ENCODE measurements around the gene CNTN1. TPM values are rescaled to one million over a fixed set of nuclear protein-coding genes. Genes with fewer than 3 reads are reported as not detected.
"Not testable (repeated sequence)": the region's sequence is repeated elsewhere in the genome, so short reads cannot be mapped to it uniquely, and the experiment has no call there.

Gene CNTN1
- total RNA-seq, 1 donor from 2014 or later, result 0.79 TPM

DNA sequence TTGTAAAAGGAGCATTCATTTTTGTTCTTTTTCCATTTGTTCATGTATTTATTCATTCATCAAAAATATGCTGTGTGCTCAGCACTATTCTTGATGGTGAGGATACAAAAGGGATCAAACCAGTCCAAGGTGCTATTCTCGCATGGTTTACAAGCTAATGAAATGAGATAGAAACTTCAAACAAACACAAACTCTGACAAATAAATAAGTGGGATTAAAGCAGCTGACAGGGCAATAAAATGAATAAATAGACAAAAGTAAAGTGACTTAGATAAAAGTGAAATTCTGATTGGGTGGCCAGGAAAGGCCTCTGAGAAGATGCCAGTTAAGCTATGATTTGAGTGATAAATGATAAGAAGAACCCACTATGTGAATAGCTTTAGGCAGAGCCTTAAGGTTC lies 333.9 kb downstream of the CNTN1 start:
- DNase-seq (ENCODE audit: low read depth, low spot score), result no peak

DNA sequence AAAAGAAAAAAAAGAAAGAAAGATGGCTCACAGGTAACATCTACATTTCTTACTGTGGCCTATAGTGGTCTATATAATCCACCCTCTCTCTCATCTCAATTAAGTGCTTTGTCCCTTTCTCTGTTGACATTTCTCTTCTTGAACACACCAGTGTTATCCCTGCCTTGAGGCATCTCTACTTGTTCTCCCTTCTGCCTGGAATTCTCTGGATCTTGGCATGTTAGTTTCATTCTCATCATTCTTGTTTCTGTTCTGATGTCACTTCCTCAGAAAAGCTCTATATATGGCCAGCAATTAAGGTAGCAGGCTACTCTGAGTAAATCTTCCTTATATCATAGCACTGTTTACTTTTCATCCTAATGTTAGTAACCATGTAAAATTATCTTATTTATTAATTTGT lies 340.1 kb downstream of the CNTN1 start:
- no peak for DNase-seq (ENCODE audit: low read depth, low spot score)

DNA sequence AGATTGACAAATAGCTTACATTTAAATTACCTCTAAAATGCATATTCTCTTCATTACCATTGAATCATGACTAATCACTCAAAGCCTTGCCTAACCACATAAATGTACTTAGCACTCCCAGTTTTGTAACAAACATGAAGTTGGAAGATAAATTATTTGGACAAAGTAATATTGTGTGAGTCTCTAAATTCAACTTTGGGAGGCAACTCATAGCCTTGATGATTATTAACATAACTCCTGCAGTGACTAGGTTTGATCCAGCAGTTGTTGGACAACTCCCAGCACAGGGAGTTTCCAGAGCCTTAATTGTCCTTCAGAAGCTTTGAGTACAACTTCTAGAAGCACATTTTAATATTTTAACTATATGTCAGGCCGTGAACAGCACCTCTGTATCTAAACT lies 342.4 kb downstream of the CNTN1 start:
- no peak for DNase-seq (ENCODE audit: low read depth, low spot score)

DNA sequence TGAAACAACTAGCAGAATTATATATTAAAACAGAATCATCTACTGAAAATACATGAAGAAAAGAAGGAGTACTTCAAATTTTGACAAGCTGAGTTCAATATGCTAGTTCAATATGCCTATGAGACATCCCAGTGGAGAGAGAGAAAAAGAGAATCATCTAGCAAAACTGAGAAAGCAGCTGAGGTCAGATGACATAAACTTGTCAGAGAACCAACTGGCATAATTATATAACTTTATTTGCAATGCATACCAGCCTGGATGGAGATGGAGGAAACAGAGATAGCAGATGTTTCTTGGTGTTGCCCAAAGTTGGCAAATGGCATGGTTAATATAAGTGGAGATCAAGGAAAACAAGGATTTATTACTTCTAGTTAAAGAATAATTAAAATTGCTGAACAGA lies 347.2 kb downstream of the CNTN1 start:
- no peak for DNase-seq (ENCODE audit: low read depth, low spot score)

DNA sequence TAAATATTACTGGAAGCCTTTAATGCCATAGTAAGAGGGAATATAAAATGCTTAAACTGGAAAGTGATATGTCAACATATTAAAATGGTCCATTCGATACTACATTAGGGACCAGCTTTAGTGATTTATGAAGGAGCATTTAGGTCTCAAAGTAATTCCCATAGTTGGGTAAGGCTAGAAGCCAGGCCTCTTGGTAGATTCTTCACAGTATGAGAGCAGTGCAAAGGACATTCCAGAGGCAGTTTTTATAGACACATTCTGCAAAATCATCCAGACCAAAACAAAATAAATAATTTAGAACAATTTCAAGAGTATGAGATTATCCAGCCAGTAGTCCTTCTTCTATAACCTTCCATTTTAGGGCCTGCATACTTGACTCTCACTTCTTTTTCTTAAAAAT lies 353.3 kb downstream of the CNTN1 start:
- DNase-seq (ENCODE audit: low read depth, low spot score), result no peak

DNA sequence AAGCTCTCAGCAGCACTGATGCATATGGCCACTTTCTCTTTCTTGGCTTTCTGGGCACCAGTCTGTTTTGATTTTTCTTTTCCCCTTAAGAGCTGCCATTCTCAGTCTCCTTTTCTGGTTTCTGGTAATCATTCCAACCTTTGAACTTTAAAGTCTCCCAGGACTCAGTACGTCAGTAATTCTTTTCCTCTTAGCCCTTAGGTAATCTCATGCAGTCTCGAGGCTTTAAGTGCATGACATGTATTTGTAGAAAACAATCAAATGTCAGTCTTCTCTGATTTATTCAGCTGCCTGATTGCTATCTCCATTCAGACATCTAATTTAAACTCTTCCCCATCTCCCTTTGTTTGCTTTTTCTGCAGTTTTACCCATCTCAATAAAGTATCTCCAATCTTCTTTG lies 356.8 kb downstream of the CNTN1 start:
- DNase-seq (ENCODE audit: low read depth, low spot score), result no peak

DNA sequence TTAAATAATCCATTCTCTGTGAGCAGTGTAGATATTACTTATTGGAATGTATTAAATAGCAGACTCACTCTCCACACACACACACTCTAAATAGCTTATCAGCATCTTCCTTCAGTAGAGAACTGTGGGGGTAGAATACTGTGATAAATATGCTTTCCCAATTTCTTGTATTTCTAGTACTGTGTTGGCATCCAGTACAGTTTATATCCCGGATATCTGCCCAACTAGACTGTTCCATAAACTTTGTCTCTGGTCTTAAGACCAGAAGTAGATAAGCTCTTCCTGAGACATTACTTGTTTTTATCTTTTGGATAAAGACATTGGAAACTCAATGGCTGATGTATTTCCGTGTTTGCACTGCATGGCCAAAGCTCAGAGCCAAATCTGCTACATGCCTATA lies 359.7 kb downstream of the CNTN1 start:
- DNase-seq (ENCODE audit: low read depth, low spot score), result no peak

DNA sequence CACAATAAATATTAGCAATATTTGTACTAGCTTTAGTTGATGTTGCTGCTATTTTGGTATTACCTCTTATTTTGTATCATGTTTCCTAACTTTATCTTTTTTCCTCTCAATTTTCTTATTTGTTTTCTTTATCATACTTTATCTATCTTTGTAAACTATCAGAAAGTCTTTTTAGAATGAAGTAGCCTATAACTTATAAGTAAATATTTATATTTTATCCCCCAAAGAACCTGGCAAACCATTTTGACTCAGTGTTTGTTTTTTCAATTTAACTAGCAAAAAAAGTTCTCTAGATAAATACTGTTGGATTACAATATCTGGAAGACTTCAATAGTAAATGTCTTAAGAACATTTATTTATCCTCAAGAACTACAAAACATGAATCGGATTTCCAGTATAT lies 360.2 kb downstream of the CNTN1 start:
- DNase-seq (ENCODE audit: low read depth, low spot score), result no peak

DNA sequence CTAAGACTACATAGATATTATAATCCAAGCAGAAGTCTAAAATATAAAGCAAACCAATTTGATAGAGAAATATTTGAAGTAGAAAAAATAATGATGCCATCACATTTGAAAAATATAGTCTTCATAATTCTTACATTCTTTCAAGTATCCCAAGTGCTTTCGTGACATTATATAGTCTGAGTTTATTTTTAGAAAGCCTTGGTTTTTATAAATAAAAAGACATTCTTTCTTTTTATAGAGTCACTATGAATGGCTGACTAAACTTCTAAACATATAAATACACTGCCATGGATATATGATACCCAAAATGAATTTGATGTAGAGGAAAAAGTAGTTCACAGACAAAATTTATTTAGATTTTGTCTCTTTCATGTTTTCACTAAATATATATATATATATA lies 360.8 kb downstream of the CNTN1 start:
- no peak for DNase-seq (ENCODE audit: low read depth, low spot score)

DNA sequence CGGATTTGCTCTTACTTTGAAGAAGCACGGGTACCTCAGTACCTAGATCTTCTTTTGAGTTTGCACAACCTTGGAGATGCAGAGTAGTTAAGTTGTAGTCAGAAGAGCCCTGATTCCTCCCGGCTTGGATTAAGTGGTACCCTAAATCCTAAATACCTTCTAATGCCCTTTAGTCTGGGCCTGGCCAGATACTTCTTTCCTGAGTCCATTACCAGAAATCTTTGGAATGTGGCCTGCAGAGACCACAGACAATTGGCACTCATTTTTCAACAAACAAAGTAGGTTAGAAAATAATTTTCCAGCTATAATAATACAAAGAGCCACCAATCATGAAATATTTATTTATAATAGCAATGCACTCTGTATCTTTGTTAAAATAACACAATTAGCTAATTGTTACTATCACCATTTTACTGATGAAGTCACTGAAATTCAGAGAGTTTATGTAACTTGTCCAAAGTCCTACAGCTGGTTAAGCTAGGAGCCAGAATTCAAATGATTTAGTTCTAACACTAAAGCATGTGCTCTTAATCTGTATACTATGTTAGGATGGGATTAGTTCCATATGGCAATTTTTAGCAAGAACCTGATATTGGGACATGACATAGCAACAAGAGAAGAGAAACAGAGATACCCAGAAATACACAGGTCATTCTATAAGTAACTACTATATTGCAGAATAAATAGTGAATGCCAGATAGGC lies 363.8 kb downstream of the CNTN1 start:
- no peak for DNase-seq (ENCODE audit: low read depth, low spot score)

DNA sequence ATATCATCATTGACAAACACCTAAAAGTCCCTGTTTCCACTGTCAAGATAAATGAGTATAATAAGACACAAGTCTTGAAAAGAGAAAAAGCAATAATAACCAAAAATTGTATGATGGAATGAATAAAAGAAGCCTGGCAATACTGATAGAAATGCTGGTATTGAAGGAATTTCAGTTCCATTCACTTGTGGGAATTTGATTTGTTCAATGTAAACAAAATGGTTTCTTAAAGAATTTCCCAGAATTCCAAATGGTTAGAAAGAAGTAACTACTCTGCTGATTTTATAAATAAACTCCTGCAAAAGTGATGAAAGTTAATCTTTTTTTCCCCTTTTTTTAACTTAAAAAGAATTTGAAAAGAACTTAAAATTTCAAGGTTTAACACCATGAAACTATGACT lies 366.0 kb downstream of the CNTN1 start:
- DNase-seq (ENCODE audit: low read depth, low spot score), result no peak

DNA sequence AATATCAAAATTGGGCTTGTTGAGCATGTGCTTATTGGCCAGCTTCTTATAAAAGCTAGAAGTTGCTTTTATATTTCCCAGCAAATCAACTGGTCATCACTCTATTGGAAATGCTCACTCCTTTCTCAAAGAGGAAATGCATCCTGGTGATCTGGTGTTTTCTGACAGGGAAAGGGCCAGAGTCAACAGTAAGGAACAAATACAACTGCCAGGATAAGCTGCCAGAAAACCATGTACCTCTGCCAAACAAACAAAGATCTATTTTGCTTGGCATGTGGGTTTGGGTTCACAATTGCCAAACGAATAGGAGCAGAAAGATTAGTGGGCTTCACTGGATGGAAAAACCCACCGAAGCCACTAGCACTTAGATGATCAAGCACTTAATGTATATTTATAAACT lies 369.0 kb downstream of the CNTN1 start:
- DNase-seq (ENCODE audit: low read depth, low spot score), result no peak

DNA sequence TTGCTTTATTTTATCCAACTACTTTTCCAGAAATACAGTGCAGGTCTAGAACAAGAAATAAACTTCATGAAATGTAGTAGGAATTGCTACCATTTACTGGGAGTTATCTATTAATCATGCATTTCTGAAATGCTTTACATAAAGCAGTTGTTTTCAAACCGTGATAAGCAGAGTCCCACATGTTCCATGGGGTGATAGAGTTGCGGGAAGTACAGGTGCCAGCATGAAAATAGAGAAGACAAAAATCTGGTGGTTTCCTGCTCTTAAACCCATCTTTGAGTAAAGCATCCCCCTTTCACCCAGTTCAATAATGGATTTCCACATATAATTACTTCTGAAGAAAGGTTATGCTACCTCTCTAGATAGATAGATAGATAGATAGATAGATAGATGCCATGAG lies 372.2 kb downstream of the CNTN1 start:
- DNase-seq (ENCODE audit: low read depth, low spot score), result no peak

DNA sequence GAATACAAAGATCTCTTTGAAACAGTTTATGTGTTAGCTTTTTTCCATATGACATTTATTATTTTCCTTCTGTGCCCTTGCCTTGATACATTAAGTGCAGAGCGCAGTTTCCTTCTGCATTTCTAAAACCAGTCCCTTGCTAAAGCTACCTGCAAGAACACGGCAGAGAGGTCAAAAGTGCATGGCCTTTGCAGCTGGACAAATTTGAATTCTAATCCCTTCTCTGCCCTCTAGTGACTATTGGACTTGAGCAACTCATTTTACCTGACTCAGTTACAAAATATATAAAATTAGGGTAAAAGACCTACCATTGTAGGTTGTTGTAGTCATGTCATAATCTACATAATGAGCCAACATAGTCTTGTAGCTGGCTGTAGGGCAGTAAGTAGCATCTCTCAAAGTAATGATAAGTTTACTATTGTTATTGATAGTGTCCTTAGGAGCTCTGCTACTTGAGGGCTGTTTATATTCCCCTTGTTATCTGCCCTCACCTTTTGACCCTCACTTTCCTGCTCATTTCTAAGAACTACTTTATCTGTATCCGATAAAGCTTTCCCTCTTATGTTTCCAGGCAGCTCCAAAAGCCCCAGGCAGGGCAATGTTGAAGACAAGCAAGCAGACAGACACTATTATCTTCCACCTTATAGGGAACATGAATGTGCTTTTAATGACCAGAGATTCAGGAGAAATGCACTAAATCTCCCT lies 375.9 kb downstream of the CNTN1 start:
- no peak for DNase-seq (ENCODE audit: low read depth, low spot score)

DNA sequence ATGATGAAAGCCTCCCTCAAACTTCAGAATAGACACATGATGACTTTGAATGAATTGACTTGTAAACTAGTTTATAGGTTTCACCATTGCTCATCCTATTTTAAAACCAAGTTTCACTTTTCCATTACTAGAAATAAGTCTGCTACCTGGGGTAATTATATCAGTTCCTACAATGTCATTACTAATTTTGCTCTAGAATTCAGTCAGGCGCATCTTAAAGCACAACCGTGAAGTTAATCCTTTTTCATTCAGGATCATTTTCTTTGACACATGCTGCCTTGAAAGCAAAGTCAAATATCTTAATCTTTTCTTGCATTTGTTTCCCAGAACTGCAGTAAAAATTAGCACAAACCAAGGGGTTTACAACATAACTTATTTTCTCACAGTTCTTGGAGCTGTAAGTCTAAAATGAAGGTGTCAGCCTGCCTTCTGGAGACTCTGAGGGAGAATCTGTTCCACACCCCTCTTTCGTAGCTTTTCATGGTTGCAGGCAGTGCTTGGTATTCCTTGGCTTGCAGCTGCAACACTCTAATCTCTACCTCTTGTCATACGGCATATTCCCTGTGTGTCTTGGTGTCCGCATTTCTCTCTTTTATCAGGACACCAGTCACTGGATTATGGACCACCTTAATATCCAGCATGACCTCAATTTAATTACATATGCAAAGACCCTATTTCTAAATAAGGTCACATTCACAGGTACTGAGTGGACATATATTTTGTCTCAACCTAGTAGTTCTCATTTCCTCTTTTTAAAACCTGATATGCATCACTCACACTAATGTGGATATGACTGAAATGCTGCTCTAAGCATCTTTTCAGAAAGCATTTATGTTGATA lies 381.6 kb downstream of the CNTN1 start:
- no peak for DNase-seq (ENCODE audit: low read depth, low spot score)

DNA sequence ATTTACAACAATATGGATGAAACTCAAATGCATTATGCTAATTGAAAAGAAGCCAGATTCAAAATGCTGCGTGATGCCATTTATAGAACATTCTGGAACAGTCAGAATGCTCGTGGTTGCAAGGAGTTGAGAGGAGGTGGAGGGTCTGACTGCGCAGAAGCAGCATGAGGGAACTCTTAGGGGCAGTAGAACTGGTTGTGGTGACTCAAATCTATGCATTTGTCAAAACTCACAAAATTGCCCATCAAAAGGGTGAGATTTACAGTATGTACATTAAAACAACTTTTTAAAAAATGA lies 382.2 kb downstream of the CNTN1 start:
- no peak for DNase-seq (ENCODE audit: low read depth, low spot score)

DNA sequence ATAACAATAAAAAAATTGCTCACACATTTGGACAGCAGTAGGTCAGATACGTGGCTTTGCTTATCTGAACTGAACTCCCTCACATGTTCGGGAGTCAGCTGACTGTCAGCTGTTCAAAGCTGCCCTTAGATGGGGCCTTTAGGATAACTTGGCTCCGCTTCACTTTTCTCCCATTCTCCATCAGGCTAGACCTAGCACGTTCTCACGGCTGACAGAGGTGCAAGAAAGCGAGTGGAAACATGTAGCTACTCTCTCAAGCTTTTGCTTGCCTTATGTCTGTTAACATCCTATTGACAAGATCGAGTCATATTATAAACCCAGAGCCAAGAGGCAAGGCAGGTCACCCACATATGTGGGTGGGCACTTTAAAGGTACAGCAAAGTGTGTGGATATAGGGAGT lies 383.9 kb downstream of the CNTN1 start:
- DNase-seq (ENCODE audit: low read depth, low spot score), result no peak

DNA sequence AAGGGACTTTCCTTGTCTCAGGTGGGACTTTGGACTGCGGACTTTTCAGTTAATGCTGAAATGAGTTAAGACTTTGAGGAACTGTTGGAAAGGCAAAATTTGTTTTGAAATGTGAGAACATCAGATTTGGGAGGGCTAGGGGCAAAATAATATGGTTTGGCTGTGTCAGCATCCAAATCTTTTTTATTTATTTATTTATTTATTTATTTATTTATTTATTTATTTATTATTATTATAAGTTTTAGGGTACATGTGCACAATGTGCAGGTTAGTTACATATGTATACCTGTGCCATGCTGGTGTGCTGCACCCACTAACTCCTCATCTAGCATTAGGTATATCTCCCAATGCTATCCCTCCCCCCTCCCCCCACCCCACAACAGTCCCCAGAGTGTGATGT lies 389.0 kb downstream of the CNTN1 start:
- DNase-seq (ENCODE audit: low read depth, low spot score), result not testable (repeated sequence)

DNA sequence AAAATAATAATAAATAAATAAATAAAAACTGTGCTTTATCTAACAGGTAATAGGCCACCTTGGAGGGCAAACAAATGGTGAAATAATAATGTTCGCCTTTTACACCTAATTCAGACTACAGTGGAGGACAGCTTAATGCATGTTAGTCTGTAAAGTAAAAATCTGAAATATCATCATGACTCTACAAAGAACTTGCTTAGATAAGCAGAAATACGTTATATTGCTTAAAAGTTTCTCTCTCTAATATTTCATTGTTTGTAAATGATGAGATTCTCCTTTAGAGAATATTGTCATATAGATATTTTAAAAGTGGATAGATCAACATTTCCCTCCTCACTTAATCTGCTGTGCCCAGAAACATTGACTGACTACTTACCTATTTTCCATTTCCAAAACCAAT lies 397.2 kb downstream of the CNTN1 start:
- no peak for DNase-seq (ENCODE audit: low read depth, low spot score)

DNA sequence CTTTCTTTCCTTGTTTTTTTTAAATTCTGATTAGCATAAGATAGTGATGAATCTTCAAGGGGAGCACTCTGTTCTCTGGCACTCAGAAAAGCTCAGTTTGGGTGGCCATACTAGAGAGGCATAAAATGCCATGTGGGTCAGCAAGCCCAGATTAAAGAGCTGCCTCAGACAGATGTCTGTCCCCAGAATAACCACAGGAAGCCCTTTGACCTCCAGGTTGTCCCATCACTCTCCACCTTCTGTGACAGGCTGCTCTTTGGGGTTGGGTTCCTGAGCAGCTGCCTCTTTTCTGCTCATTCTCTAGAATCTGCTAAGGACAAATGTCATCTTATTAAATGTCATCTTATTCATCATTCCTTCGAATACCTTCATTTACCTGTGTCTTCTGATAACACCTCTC lies 399.9 kb downstream of the CNTN1 start:
- no peak for DNase-seq (ENCODE audit: low read depth, low spot score)

DNA sequence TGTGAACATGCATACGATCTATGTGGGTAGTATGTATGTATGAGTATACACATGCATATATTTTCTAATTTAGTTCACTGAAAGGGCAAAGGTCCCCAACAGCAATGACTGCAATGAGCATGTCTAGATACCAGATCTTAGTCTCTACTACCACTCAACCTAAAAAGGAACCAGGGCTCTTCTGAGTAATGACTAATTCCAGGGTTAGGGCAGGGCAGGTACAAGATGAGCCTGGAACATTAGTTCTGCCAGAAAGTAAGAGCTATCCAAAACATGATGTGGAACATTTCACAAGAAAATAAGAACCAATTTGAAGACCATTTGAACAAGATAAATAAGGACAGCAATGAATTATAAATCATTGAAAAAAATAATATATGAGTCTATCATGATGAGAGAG lies 404.6 kb downstream of the CNTN1 start:
- DNase-seq (ENCODE audit: low read depth, low spot score), result no peak

DNA sequence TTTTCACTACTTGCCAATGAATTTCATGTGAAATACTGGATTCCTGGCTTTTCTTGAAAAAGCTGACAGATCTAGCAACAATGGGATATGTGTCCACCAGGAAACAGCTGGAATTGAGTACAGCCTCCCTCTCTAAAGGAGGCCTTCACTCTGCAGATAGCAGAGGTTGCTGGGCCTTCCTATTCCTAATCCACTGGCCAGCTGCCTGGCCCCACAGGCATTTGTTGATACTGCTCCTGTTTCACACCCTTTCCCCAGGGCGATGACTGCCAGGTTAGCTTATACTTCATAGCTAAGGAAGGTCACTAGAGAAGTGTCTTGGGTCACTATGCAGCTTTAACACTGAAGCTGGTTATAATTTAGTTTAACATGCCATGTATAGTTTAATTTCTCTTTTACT lies 408.3 kb downstream of the CNTN1 start:
- DNase-seq (ENCODE audit: low read depth, low spot score), result no peak

DNA sequence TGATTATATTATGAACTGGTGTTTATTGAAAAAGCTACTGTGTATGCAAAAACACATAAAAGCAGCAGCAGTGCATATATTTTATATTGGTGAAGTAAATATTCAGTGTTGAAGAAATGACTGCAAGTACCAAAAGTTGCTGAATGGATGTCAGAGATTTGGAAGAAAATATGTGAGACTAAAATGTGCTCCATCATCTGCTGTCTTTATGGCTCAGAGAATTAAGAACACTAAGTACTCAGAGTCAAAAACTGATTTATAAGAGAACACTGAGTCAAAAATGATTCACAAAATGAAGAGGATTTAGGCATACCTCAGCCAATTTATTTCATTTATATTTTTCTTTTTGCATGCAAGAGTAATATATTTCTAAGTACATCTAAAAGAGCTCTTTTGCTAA lies 409.6 kb downstream of the CNTN1 start:
- no peak for DNase-seq (ENCODE audit: low read depth, low spot score)

All from pulmonary artery endothelial cell (primary cell).